IMR-90 (cell line): ENCODE results near the gene PLA2G3.

Source experiments
- BHLHE40 ChIP-seq: fragments of 150-350 bp; IDR thresholded peaks from 2 replicates; pipeline ENCODE4 v1.6.1; 2016; ENCODE audit warnings: mild to moderate bottlenecking, low read depth, low read length
- CEBPB ChIP-seq: IDR thresholded peaks from 2 replicates; pipeline ENCODE4 v1.6.1; 2012; ENCODE audit warnings: low read depth, low read length, improper control_type of control experiment
- CHD1 ChIP-seq: IDR thresholded peaks from 2 replicates; pipeline ENCODE4 v1.6.1; 2012; ENCODE audit warnings: low read depth, low read length, improper control_type of control experiment
- CTCF ChIP-seq: conservative IDR thresholded peaks from 2 replicates; pipeline ENCODE4 v1.5.1; 2012; ENCODE audit warnings: mild to moderate bottlenecking, low read depth, low read length, improper control_type of control experiment
- ELK1 ChIP-seq: fragments of 150-350 bp; IDR thresholded peaks from 2 replicates; pipeline ENCODE4 v1.6.1; 2016; ENCODE audit warnings: low read depth, mild to moderate bottlenecking, low read length, moderate library complexity, borderline replicate concordance
- MAFK ChIP-seq: IDR thresholded peaks from 2 replicates; pipeline ENCODE4 v1.6.1; 2012; ENCODE audit warnings: low read depth, low read length, improper control_type of control experiment
- MXI1 ChIP-seq: IDR thresholded peaks from 2 replicates; pipeline ENCODE4 v1.6.1; 2012; ENCODE audit warnings: low read depth, mild to moderate bottlenecking, low read length, moderate library complexity, borderline replicate concordance
- NFE2L2 ChIP-seq: fragments of 150-350 bp; IDR thresholded peaks from 2 replicates; pipeline ENCODE4 v1.6.1; 2016; ENCODE audit warnings: low read depth, mild to moderate bottlenecking, low read length
- POLR2A ChIP-seq: IDR thresholded peaks from 2 replicates; pipeline ENCODE4 v1.6.1; 2012; ENCODE audit warnings: mild to moderate bottlenecking, low read depth, low read length
- RAD21 ChIP-seq: IDR thresholded peaks from 2 replicates; pipeline ENCODE4 v1.6.1; 2012; ENCODE audit warnings: low read length, improper control_type of control experiment
- RCOR1 ChIP-seq: IDR thresholded peaks from 2 replicates; pipeline ENCODE4 v1.6.1; 2012; ENCODE audit warnings: mild to moderate bottlenecking, low read length, improper control_type of control experiment; ENCODE audit not compliant: insufficient replicate concordance
- SMC3 ChIP-seq: fragments of 150-350 bp; IDR thresholded peaks from 2 replicates; pipeline ENCODE4 v1.6.1; 2016; ENCODE audit warnings: low read depth, mild to moderate bottlenecking, antibody characterized with exemption, low read length, moderate library complexity

- TF ChIP-seq BHLHE40 (no peak), ELK1 (no peak), CHD1 (no peak), CTCF (no peak), POLR2A (no peak), MAFK (no peak), SMC3 (no peak), RAD21 (no peak), MXI1 (no peak), RCOR1 (no peak), NFE2L2 (no peak), CEBPB (no peak)
These were observed 21.1 kb upstream of the PLA2G3 start for GRCh38 chr22:31161386-31161785.
